ENCODE data around the gene SLC66A3. TPM values are rescaled to one million over a fixed set of nuclear protein-coding genes. Genes with fewer than 3 reads are reported as not detected.

SLC66A3 gene
- polyA plus RNA-seq, 1 donor (not counting 4 experiments of a cell fraction or from before 2014, with no cell fraction given) = 31.1 TPM

GRCh38 chr2:11142987-11143386 is 12.3 kb upstream of the SLC66A3 start:
- Histone ChIP-seq H3K4me1 (ENCODE audit: control insufficient read depth, extremely low read depth, insufficient read depth, low read length) (no peaks in the 10 kb centered on the region), H3K27me3 (ENCODE audit: control insufficient read depth, extremely low read depth, insufficient read depth, low read length) (peaks cover 15% of the 10 kb centered on the region), H3K36me3 (ENCODE audit: control insufficient read depth in 2 of 2, extremely low read depth in 1 of 2, insufficient read depth in 2 of 2, low read length in 2 of 2) (no peaks in the 10 kb centered on the region), H4K20me1 (ENCODE audit: control insufficient read depth, extremely low read depth, insufficient read depth, low read length) (no peaks in the 10 kb centered on the region), H3K9me1 (ENCODE audit: control insufficient read depth, extremely low read depth, insufficient read depth, low read length) (no peaks in the 10 kb centered on the region), H2AFZ (ENCODE audit: control insufficient read depth, low read length) (no peak overlapping the region), H3K4me3 (ENCODE audit: control insufficient read depth in 2 of 3, extremely low read depth in 1 of 3, insufficient read depth in 2 of 3, low read depth in 1 of 3, low read length in 3 of 3) (no peak overlapping the region), H3K9ac (ENCODE audit: control insufficient read depth, extremely low read depth, insufficient read depth, low read length) (no peak overlapping the region), H3K4me2 (ENCODE audit: control insufficient read depth, extremely low read depth, insufficient read depth, low read depth, low read length) (no peak overlapping the region), H3K79me2 (ENCODE audit: control insufficient read depth, insufficient read depth, low read length) (no peaks in the 10 kb centered on the region), H3K9me3 (ENCODE audit: control insufficient read depth, low read depth, low read length) (no peaks in the 10 kb centered on the region), H3K27ac (ENCODE audit: control insufficient read depth, insufficient read depth, low read length) (no peak overlapping the region)
- TF ChIP-seq CTCF (optimal IDR thresholded peaks at IDR 0.05 in 1 of 3, IDR thresholded peaks at IDR 0.05 in 1 of 3, conservative IDR thresholded peaks at IDR 0.05 in 1 of 3; ENCODE audit: extremely low read depth in 1 of 3, insufficient read depth in 2 of 3, low read length in 3 of 3) (no peak), EZH2 (IDR thresholded peaks at IDR 0.05; ENCODE audit: low read length) (no peak)
- FAIRE-seq (no peak), DNase-seq (ENCODE audit: low read depth, low spot score) (no peak)
- dilution Hi-C loops (cut with MboI; ENCODE audit: extremely low pct_ligation_motif_present, low sequenced_read_pairs) = no loop called here

- FAIRE-seq = no peak
- Histone ChIP-seq H3K9me1 (ENCODE audit: control insufficient read depth, extremely low read depth, insufficient read depth, low read length) (no peaks in the 10 kb centered on the region), H3K27ac (ENCODE audit: control insufficient read depth, insufficient read depth, low read length) (no peak overlapping the region), H3K4me2 (ENCODE audit: control insufficient read depth, extremely low read depth, insufficient read depth, low read depth, low read length) (no peak overlapping the region), H3K79me2 (ENCODE audit: control insufficient read depth, insufficient read depth, low read length) (no peaks in the 10 kb centered on the region), H3K9ac (ENCODE audit: control insufficient read depth, extremely low read depth, insufficient read depth, low read length) (no peak overlapping the region), H3K36me3 (ENCODE audit: control insufficient read depth in 2 of 2, extremely low read depth in 1 of 2, insufficient read depth in 2 of 2, low read length in 2 of 2) (no peaks in the 10 kb centered on the region), H3K27me3 (ENCODE audit: control insufficient read depth, extremely low read depth, insufficient read depth, low read length) (peaks cover 15% of the 10 kb centered on the region), H3K4me1 (ENCODE audit: control insufficient read depth, extremely low read depth, insufficient read depth, low read length) (peaks cover 2% of the 10 kb centered on the region), H2AFZ (ENCODE audit: control insufficient read depth, low read length) (no peak overlapping the region), H3K4me3 (ENCODE audit: control insufficient read depth in 2 of 3, extremely low read depth in 1 of 3, insufficient read depth in 2 of 3, low read depth in 1 of 3, low read length in 3 of 3) (no peak overlapping the region), H4K20me1 (ENCODE audit: control insufficient read depth, extremely low read depth, insufficient read depth, low read length) (no peaks in the 10 kb centered on the region), H3K9me3 (ENCODE audit: control insufficient read depth, low read depth, low read length) (no peaks in the 10 kb centered on the region)
- no peak for TF ChIP-seq CTCF (optimal IDR thresholded peaks at IDR 0.05 in 1 of 3, IDR thresholded peaks at IDR 0.05 in 1 of 3, conservative IDR thresholded peaks at IDR 0.05 in 1 of 3; ENCODE audit: extremely low read depth in 1 of 3, insufficient read depth in 2 of 3, low read length in 3 of 3)
- no peak for TF ChIP-seq EZH2 (IDR thresholded peaks at IDR 0.05; ENCODE audit: low read length)
- dilution Hi-C loops (cut with MboI; ENCODE audit: extremely low pct_ligation_motif_present, low sequenced_read_pairs) = no loop called here
- DNase-seq (ENCODE audit: low read depth, low spot score) = no peak
These were observed 11.1 kb upstream of the SLC66A3 start for GRCh38 chr2:11144077-11144737.
